HG03439 (cell line): ENCODE measurements around the gene ANOS1.
"Not testable (repeated sequence)": the region's sequence is repeated elsewhere in the genome, so short reads cannot be mapped to it uniquely, and the experiment has no call there.

Experiments
- ATAC-seq: cut with Tn5 transposase; IDR thresholded peaks from one replicate; pipeline ENCODE4 v1.9.1; 2021; ENCODE audit warnings: mild to moderate bottlenecking, moderate library complexity; ENCODE audit not compliant: unreplicated experiment

The ANOS1 gene

GRCh38 chrX:8629871-8630270 lies 102.1 kb downstream of the ANOS1 start:
- no peak for ATAC-seq

GRCh38 chrX:8627796-8628195 lies 104.1 kb downstream of the ANOS1 start:
- no peak for ATAC-seq

GRCh38 chrX:8607326-8607725 lies 124.6 kb downstream of the ANOS1 start:
- no peak for ATAC-seq

GRCh38 chrX:8604131-8604530 lies 127.8 kb downstream of the ANOS1 start:
- ATAC-seq = no peak

GRCh38 chrX:8591501-8591900 lies 140.4 kb downstream of the ANOS1 start:
- ATAC-seq = no peak

GRCh38 chrX:8586953-8587352 lies 145.0 kb downstream of the ANOS1 start:
- ATAC-seq = no peak

GRCh38 chrX:8579602-8580001 lies 152.3 kb downstream of the ANOS1 start:
- no peak for ATAC-seq

- ATAC-seq = no peak
These were observed 155.1 kb downstream of the ANOS1 start for GRCh38 chrX:8576821-8577220.

- no peak for ATAC-seq
These were observed 166.2 kb downstream of the ANOS1 start for GRCh38 chrX:8565729-8566128.

GRCh38 chrX:8548446-8548845 lies 183.5 kb downstream of the ANOS1 start:
- ATAC-seq = no peak

- no peak for ATAC-seq
These were observed 185.2 kb downstream of the ANOS1 start for GRCh38 chrX:8546715-8547114.

- no peak for ATAC-seq
These were observed 211.1 kb downstream of the ANOS1 start for GRCh38 chrX:8520791-8521190.

- no peak for ATAC-seq
These were observed 211.8 kb downstream of the ANOS1 start for GRCh38 chrX:8520178-8520577.

GRCh38 chrX:8504451-8504850 lies 227.5 kb downstream of the ANOS1 start:
- ATAC-seq = no peak

GRCh38 chrX:8502101-8502500 lies 229.8 kb downstream of the ANOS1 start:
- ATAC-seq = not testable (repeated sequence)

- ATAC-seq = no peak
These were observed 231.7 kb downstream of the ANOS1 start for GRCh38 chrX:8500203-8500602.

- ATAC-seq = not testable (repeated sequence)
These were observed 236.9 kb downstream of the ANOS1 start for GRCh38 chrX:8495036-8495435.

GRCh38 chrX:8484360-8484949 lies 247.5 kb downstream of the ANOS1 start:
- ATAC-seq = no peak
